HG03342 (cell line): ENCODE results near the gene CCDC158.
"Not testable (repeated sequence)": the region's sequence is repeated elsewhere in the genome, so short reads cannot be mapped to it uniquely, and the experiment has no call there.

Experiments used
- ATAC-seq: cut with Tn5 transposase; IDR thresholded peaks from one replicate; pipeline ENCODE4 v1.9.1; 2021; ENCODE audit warnings: mild to moderate bottlenecking, moderate library complexity; ENCODE audit not compliant: unreplicated experiment

The CCDC158 gene

GRCh38 chr4:76282941-76283689 is 137.8 kb downstream of the CCDC158 start:
- ATAC-seq, result no peak

DNA sequence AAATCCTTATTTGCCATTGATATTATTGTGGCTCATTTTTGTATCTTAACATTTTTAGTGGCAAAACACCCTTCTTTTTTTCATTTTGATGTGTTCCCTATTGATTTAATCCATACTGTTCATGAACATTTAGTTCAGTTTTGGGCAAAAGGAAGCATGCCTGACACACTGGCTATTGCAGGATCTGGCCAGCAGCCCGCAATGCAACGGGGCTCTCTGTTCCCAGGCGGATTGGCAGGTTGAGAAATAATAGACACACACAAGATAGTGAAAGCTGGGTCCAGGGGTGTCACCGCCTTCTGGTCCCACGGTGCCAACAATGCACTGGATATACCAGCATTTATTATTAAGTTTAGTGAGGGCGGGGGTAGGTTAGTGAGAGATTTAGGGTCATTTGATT is 139.3 kb downstream of the CCDC158 start:
- ATAC-seq, result not testable (repeated sequence)

- no peak for ATAC-seq
These were observed 140.2 kb downstream of the CCDC158 start for GRCh38 chr4:76280488-76281441.

DNA sequence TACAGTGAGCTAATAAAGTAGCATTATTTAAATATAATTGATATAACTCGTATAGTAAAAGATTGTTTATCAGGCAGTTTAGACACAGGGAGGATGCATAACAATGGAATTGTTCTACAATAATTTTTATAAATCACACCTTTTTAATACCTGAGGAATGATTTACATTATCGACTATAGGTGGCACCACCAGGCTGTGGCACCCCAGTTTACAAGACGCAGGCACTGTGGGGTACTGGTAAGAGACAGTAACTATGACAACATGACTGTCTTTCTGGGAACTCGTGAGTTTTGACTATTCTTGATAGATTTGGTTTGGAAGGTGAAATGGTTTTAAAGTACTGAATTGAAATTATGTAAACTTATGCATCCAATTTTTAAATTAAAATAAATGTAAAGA is 141.5 kb downstream of the CCDC158 start:
- ATAC-seq, result no peak

DNA sequence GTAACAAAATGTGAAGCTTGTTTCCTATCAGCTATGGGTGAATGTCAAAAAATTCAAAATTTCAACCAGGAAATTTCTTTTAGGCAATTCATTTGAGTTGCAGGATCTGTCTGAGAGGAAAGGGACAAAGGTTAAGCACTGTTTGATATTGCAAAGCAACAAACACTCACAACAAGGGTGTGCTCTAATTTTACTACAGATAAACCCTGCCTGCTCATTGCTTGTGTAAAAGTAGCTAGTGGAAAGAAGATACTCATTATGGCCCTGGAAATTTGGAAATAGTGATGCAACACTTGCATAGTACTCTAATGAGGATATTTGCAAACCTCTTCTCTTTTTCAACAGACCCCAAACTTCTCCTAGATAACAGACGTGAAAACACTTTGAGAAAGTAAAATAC is 142.4 kb downstream of the CCDC158 start:
- ATAC-seq, result no peak

GRCh38 chr4:76277667-76278066 is 143.3 kb downstream of the CCDC158 start:
- ATAC-seq, result no peak

DNA sequence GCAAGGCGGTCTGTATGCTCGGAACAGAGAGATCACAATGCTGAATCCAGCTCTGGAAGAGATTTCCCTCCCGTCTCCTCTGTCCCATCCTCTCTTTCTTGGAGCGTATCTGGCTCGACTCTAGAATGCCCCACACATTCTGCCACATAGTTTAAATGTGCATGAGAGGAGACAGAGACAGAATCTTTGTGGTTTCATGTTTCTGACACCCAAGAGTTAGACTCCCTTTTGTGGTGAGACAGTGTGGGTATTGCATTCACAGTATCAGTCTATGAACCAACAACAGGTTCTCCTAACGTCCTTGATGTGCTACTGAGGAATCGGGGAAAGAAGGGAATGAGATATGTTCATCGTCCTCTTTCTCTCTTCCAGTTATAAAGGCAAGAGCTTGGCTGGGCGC is 144.1 kb downstream of the CCDC158 start:
- no peak for ATAC-seq

DNA sequence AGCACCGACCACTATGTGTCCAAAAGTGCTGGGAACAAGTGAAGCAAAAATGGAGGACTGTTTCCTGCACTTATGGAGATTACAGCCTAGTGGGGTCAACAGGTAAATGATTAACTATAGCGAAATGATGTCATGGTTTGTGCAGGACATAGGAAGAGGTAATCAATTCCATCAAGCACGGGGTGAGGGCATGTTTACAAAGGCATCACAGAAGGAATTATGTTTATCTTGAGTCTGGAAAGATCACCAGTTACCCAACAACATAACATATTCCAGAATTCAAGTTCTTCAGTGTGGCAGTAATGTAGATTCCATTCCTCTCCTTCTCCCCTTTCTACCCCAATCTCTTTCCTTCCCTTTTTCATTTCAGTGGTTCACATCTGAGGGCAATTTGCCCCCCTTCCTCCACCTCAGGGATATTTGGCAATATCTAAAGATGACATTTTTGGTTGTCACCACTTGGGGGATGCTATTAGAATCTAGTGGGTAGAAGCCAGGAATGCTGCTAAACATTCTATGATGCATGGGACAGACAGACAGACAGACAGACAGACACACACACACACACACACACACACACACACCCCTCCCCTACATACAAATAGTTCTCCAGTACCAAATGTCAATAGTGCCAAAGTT is 145.3 kb downstream of the CCDC158 start:
- no peak for ATAC-seq

- no peak for ATAC-seq
These were observed 147.9 kb downstream of the CCDC158 start for GRCh38 chr4:76272999-76273398.

- ATAC-seq, result no peak
These were observed 148.4 kb downstream of the CCDC158 start for GRCh38 chr4:76272582-76272981.

GRCh38 chr4:76272073-76272472 is 148.9 kb downstream of the CCDC158 start:
- no peak for ATAC-seq

DNA sequence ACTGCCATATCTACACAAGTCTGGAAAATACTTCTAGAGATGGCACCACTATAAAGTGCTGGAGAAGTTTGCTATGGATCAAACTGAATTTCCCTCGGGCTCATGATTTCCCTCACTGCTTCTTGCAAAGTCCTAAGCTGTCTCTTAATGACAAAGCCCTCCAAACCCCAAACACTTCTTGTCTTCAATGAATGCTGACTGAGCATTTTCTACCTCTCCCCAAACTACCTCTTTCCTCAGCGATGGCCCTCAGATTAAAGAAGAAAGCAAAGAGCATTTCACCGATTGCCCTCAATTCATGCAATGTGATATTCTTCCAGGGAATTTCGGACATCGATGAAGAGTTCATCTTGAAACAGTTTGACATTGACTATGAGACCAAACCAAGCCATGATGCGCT is 149.7 kb downstream of the CCDC158 start:
- ATAC-seq, result no peak

- no peak for ATAC-seq
These were observed 150.4 kb downstream of the CCDC158 start for GRCh38 chr4:76270244-76271175.

DNA sequence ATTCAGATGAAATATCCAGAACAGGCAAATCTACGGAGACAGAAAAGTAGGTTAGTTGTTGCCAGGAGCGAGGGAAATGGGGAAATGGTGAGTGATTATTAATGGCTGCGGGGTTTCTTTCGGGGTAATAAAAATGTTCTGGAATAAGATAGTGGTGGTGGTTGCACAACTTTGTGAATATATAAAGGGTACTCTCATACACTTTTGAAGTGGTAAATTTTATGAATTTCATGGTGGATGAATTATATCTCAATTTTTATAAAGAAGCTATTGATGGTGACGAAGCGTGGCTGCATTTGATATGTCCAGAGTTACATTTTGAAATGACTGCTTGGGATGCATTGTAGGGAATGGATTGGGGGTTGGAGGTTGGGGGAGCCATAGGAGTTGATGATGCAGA is 153.1 kb downstream of the CCDC158 start:
- no peak for ATAC-seq

- no peak for ATAC-seq
These were observed 154.3 kb downstream of the CCDC158 start for GRCh38 chr4:76266627-76267026.

DNA sequence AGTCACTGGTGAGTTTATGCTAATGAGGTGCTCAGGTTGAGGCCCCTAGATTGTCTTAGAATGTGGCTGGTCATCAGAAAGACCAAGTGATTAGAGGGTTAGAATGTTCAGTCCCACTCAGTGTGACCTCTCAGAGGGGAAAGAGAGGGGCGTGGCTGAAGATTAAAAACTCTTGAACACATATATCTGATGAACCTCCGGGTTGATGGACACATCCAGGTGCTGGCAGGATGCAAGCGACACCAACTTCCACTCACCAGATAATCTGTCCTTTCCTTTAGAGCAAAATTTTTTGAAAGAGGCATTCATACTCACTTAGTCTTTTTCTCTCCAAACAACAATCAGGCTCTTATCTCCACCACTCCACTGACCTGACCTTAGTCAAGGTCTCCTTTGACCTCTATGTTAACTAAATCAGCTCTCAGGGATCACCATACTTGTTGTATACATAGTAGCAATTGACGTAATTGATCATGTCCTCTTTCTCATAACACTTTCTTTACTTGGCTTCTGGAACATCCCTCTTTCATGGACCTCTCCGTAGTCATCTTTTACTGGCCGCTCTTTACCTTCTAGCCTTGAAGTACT is 155.2 kb downstream of the CCDC158 start:
- no peak for ATAC-seq
